Activated CD4-positive, alpha-beta T cell treated with anti-CD3 and anti-CD28 coated beads, Interleukin-2, amount 10 ng/mL, durations not matched to agents 24 days and 14 days (primary cell): ENCODE measurements around the gene L3MBTL1. TPM values are rescaled to one million over a fixed set of nuclear protein-coding genes. Genes with fewer than 3 reads are reported as not detected.

Source experiments
- DNase-seq: peaks from one replicate; pipeline ENCODE4 v3.0.0; 2022
- H3K27ac Mint-ChIP-seq: one replicate; pipeline ENCODE4 v1.8.0; 2022; ENCODE audit warnings: mild to moderate bottlenecking, mixed read lengths
- H3K27me3 Mint-ChIP-seq: one replicate; pipeline ENCODE4 v1.8.0; 2022; ENCODE audit warnings: mixed read lengths
- H3K36me3 Mint-ChIP-seq: one replicate; pipeline ENCODE4 v1.8.0; 2022; ENCODE audit warnings: low read depth, mild to moderate bottlenecking, mixed read lengths
- H3K4me1 Mint-ChIP-seq: one replicate; pipeline ENCODE4 v1.8.0; 2021; ENCODE audit warnings: mixed read lengths
- H3K4me3 Mint-ChIP-seq: one replicate; pipeline ENCODE4 v1.8.0; 2022; ENCODE audit warnings: mild to moderate bottlenecking, moderate library complexity, mixed read lengths
- H3K9me3 Mint-ChIP-seq: one replicate; pipeline ENCODE4 v1.8.0; 2021; ENCODE audit warnings: mixed read lengths
- intact Hi-C: fragments of 100-400 bp; cut with micrococcal nuclease; formaldehyde crosslinking; loops from one replicate; pipeline ENCODE4 v1.15.1; 2023
- total RNA-seq: library from RNA; stranded (reverse); gene quantifications from 2 replicates; pipeline ENCODE4 v1.2.3, GENCODE V29; 2022

The L3MBTL1 gene
- total RNA-seq, 1 donor from 2014 or later = 9.9 TPM

DNA sequence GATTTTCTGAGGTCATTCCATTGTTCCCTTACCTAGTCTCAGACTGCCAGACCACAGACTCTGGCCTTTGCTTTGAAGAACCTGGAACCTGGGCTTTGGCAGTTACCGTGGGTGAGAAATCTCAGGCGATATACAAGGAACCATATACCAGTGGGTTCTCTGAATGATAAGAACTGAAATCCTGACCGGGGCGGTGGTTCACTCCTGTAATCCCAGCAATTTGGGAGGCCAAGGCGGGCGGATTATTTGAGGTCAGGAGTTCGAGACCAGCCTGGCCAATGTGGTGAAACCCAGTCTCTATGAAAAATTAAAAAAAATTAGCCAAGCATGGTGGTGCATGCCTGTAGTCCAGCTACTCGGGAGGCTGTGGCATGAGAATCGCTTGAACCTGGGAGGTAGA, 37.0 kb downstream of the L3MBTL1 start:
- Mint-ChIP-seq H3K9me3 (peaks cover 4% of the 10 kb centered on the region), H3K4me1 (no peaks in the 10 kb centered on the region), H3K4me3 (no peak overlapping the region)

DNA sequence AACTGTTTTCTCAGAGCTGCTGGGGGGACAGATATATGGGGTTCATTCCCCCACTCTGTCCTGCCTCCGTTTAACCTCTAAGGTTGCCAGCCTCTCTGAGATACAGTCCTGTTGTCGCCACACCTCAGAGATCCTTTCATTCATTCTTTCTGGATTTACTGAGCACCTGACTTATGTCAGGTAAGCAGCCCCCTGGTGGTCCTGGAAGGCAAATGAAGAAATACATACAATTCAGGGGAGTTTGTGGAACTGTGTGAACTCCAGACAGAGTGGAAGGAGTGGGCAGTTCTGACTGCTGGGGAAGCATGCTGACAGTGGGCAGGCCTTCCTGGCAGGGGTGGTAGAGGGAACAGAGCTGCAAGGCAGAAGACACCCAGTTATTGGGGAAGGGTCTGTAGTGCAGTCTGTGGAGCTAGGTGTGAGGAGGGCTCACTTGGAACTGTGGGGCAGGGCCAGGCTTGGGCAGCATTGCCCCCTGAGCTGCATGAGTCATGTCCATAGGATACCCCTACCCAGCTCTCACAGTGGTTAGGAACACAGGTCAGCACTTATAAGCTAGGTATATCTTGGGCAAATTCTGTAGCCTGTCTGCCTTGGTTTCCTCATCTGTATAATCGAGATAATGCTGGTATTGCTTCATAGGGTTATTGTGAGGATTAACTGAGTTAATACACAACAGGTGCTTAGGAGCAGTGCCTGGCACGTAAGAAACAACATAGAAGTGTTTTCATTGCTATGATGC, 38.5 kb downstream of the L3MBTL1 start:
- intact Hi-C loops = no loop called here
- H3K36me3 Mint-ChIP-seq = peaks cover 4% of the 10 kb centered on the region

More for the DNA sequence above, 37.0 kb downstream of the L3MBTL1 start:
- H3K27ac Mint-ChIP-seq = no peak overlapping the region
- DNase-seq = no peak
- peaks cover 4% of the 10 kb centered on the region for H3K36me3 Mint-ChIP-seq
- intact Hi-C loops = no loop called here
- H3K27me3 Mint-ChIP-seq = no peaks in the 10 kb centered on the region

DNA sequence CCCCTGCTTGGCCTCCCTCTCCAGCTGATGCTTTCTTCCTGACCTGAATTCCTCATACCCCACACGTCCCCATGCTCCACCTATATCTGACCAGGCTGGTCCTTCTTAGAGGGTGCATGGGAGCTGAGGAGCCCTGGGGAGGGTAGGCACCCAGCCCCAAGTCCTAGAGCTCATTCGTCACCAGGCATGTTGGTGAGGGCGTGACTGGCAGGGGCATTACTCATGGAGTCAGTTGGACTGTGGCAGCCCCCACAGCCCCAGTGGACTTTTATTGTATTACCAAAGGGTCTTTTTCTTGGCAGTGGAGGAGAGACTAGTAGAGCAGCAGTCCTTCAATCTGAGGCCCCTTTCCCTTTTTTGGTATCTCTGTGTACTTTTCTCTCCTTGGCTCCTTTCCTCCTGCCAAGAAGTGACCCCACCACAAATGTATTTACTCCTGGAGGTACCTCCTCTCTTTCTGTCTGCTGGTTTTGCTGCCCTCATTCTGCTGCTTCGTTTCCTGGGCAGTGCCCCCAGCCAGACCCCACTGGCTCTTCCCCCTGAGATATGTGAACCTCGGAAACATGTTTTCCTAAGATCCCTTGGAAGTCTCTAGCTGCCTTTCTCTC, 40.9 kb downstream of the L3MBTL1 start:
- no peaks in the 10 kb centered on the region for H3K27me3 Mint-ChIP-seq
- H3K27ac Mint-ChIP-seq = no peak overlapping the region
- peaks cover 4% of the 10 kb centered on the region for H3K36me3 Mint-ChIP-seq
- H3K9me3 Mint-ChIP-seq = peaks cover 4% of the 10 kb centered on the region
- DNase-seq = no peak
- no peaks in the 10 kb centered on the region for H3K4me1 Mint-ChIP-seq
- H3K4me3 Mint-ChIP-seq = no peak overlapping the region
- intact Hi-C loops = no loop called here

More for the DNA sequence above, 38.5 kb downstream of the L3MBTL1 start:
- Mint-ChIP-seq H3K4me1 (no peaks in the 10 kb centered on the region), H3K27me3 (no peaks in the 10 kb centered on the region), H3K4me3 (no peak overlapping the region), H3K27ac (no peak overlapping the region), H3K9me3 (peaks cover 4% of the 10 kb centered on the region)
- no peak for DNase-seq

GRCh38 chr20:43549416-43550065, 42.0 kb downstream of the L3MBTL1 start:
- no peak overlapping the region for H3K27ac Mint-ChIP-seq
- no peaks in the 10 kb centered on the region for H3K4me1 Mint-ChIP-seq
- intact Hi-C loops = no loop called here
- peaks cover 4% of the 10 kb centered on the region for H3K36me3 Mint-ChIP-seq
- H3K4me3 Mint-ChIP-seq = no peak overlapping the region
- H3K27me3 Mint-ChIP-seq = peaks cover 2% of the 10 kb centered on the region
- peaks cover 4% of the 10 kb centered on the region for H3K9me3 Mint-ChIP-seq
- DNase-seq = no peak

GRCh38 chr20:43550456-43550855, 43.0 kb downstream of the L3MBTL1 start:
- DNase-seq = no peak
- H3K27ac Mint-ChIP-seq = no peak overlapping the region
- H3K4me1 Mint-ChIP-seq = no peaks in the 10 kb centered on the region
- H3K9me3 Mint-ChIP-seq = peaks cover 4% of the 10 kb centered on the region
- H3K27me3 Mint-ChIP-seq = peaks cover 4% of the 10 kb centered on the region
- peaks cover 4% of the 10 kb centered on the region for H3K36me3 Mint-ChIP-seq
- intact Hi-C loops = no loop called here
- H3K4me3 Mint-ChIP-seq = no peak overlapping the region

- intact Hi-C loops = no loop called here
- H3K9me3 Mint-ChIP-seq = no peaks in the 10 kb centered on the region
- DNase-seq = no peak
- peaks cover 4% of the 10 kb centered on the region for H3K27me3 Mint-ChIP-seq
- H3K36me3 Mint-ChIP-seq = no peaks in the 10 kb centered on the region
- H3K4me3 Mint-ChIP-seq = no peak overlapping the region
- H3K4me1 Mint-ChIP-seq = no peaks in the 10 kb centered on the region
- H3K27ac Mint-ChIP-seq = no peak overlapping the region
Measured at GRCh38 chr20:43554369-43554768, 46.9 kb downstream of the L3MBTL1 start.

DNA sequence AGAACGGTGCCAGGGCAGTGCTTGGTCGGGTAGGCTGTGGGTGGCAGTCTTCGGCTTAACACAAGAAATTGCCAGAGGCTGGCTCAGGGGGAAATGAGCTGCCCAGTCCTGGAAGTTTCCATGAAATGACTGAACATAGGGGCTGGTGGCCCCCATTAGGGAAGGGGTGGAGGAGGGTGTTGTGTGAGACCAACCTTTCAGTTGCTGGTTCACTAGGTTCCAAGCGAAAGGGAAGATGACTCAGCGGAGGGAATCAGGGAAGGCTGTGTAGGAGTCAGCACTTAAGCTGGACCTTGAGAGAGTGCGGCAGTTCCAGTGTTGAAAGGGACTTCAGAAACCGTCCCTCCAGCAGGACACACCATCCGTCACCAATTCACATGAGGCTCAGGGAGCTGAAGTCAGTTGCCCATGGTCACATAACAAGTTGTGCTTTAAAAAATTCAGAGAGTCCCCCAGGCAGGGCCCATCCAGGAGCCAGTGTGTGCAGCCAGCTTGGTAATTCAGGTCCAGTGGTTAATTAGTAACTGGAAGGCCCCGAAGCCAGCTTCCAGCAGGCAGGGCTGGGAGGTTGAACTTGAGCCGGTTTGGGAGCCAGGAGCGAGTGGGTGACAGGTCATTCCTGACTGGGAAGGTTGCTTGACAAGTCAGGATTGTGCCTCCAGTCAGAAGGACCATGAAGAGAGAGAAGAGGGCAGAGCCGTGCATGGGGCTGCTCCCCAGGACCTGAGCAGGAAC, 51.1 kb downstream of the L3MBTL1 start, which contains the start of gene SGK2:
Gene SGK2, plus strand, starts transcription at position 616 of the 735 bp plus-strand sequence. CDS start 7,469 bp downstream, outside the sequence.
- Mint-ChIP-seq H3K9me3 (no peaks in the 10 kb centered on the region), H3K27me3 (peaks cover 5% of the 10 kb centered on the region), H3K4me3 (no peak within 1 kb of the TSS), H3K36me3 (no peaks in the 10 kb centered on the region), H3K27ac (no peak within 1 kb of the TSS), H3K4me1 (no peaks in the 10 kb centered on the region)
- DNase-seq = no peak
- intact Hi-C loops = no loop called here

GRCh38 chr20:43559147-43559987, 51.9 kb downstream of the L3MBTL1 start:
- Mint-ChIP-seq H3K4me3 (no peak overlapping the region), H3K9me3 (no peaks in the 10 kb centered on the region), H3K27me3 (peaks cover 3% of the 10 kb centered on the region), H3K36me3 (no peaks in the 10 kb centered on the region), H3K27ac (no peak overlapping the region), H3K4me1 (no peaks in the 10 kb centered on the region)
- intact Hi-C loops = no loop called here
- no peak for DNase-seq

- no peak for DNase-seq
- no peaks in the 10 kb centered on the region for H3K4me1 Mint-ChIP-seq
- no peaks in the 10 kb centered on the region for H3K9me3 Mint-ChIP-seq
- peaks cover 1% of the 10 kb centered on the region for H3K27me3 Mint-ChIP-seq
- intact Hi-C loops = no loop called here
- no peak overlapping the region for H3K4me3 Mint-ChIP-seq
- no peaks in the 10 kb centered on the region for H3K36me3 Mint-ChIP-seq
- H3K27ac Mint-ChIP-seq = no peak overlapping the region
Measured at GRCh38 chr20:43560974-43561373, 53.5 kb downstream of the L3MBTL1 start.

DNA sequence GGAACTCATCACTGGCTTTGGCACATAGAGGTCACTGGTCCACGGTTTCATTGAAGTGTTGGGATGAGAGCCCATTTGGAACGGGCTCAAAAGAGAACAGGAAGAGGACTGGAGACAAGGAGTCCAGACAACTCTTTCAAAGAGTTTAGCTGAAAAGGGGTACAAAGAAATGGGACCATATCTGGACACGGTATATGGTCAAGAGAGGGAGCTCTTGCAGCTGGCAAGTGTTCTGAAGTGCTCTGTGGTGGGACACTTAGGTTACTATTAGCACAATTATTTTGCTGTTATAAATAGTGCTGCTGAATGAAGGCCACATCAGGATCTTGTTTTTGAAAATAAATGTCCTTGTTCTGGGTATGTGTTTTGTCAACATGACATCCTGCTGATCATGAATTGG, 55.9 kb downstream of the L3MBTL1 start:
- H3K27me3 Mint-ChIP-seq = peaks cover 1% of the 10 kb centered on the region
- no peak for DNase-seq
- no peak overlapping the region for H3K4me3 Mint-ChIP-seq
- intact Hi-C loops = no loop called here
- H3K4me1 Mint-ChIP-seq = no peaks in the 10 kb centered on the region
- H3K27ac Mint-ChIP-seq = no peak overlapping the region
- no peaks in the 10 kb centered on the region for H3K36me3 Mint-ChIP-seq
- H3K9me3 Mint-ChIP-seq = no peaks in the 10 kb centered on the region

DNA sequence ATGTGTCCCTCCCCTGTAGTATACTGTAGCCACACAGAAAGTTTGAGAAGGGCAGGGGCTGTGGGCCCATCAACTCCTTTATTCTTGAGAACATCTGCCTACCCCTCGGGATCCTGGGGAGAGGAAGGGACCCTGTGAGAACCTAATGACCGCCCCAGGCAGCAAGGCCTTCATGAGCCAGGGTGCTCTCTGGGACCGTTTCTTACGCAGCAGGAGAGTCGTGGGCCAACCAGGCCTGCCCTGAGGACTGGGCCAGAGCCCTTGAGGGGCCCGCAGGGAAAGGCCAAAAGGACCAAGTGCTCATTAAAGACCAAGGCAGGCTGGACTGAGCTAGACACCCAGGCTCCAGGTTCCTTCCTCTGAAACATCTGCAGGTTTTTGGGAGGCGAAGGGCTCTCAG, 56.5 kb downstream of the L3MBTL1 start:
- Mint-ChIP-seq H3K27ac (no peak overlapping the region), H3K9me3 (no peaks in the 10 kb centered on the region), H3K4me3 (no peak overlapping the region), H3K27me3 (peaks cover 1% of the 10 kb centered on the region), H3K4me1 (no peaks in the 10 kb centered on the region), H3K36me3 (no peaks in the 10 kb centered on the region)
- no peak for DNase-seq
- intact Hi-C loops = no loop called here

- Mint-ChIP-seq H3K9me3 (no peaks in the 10 kb centered on the region), H3K27me3 (peaks cover 1% of the 10 kb centered on the region), H3K4me1 (no peaks in the 10 kb centered on the region), H3K4me3 (no peak overlapping the region), H3K36me3 (no peaks in the 10 kb centered on the region), H3K27ac (no peak overlapping the region)
- intact Hi-C loops = no loop called here
- DNase-seq = no peak
Measured at GRCh38 chr20:43564455-43564854, 57.0 kb downstream of the L3MBTL1 start.
